Measurements from ENCODE around the gene ASAP2.

Gene ASAP2

DNA sequence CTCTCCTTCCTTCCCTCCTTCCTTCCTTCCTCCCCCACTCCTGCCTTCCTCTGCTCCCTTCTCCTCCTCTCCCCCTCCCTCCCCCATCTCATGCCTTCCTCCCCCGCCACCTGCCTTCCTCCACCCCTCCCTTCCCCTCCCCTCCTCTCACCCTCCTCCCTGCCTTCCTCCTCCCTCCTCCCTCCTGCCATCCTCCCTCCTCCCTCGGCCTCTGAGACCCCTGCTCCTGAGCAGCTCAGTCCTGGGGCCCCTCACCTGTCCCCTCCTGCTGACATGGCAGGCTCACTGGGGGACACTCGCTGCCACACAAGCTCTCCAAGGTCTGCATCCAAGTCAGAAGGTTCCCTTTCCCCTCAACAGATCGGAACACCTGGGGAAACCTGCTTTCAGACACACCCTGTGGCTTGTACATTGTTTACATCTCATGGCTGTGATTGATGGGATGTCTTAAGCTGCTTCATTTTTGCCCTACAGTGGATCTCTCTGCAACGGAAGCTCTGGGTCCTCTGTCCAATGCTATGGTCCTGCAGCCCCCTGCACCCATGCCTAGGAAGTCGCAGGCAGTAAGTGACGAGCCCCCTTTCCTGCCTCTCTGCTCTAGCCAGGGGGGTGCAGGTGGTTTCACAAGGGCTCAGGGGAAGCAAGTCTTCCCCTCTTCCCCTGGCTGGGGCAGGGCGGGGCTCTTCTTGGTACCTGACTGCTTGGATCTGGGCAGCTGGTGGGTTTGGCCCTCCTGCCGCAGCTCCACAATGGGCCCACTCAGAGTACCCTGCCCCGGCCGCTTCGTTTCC is 193.9 kb downstream of the ASAP2 start:
- Histone ChIP-seq H3K4me3 (ENCODE audit: low read depth, low read length) (no peak overlapping the region), H3K9me3 (ENCODE audit: severe bottlenecking) (no peaks in the 10 kb centered on the region), H3K27ac (no peak overlapping the region), H3K27me3 (ENCODE audit: insufficient read depth, low read depth, severe bottlenecking) (no peaks in the 10 kb centered on the region), H3K36me3 (peaks cover 26% of the 10 kb centered on the region)
- TF ChIP-seq CTCF (IDR thresholded peaks at IDR 0.05; ENCODE audit: low read depth, low read length) = no peak
- no peak for DNase-seq

GRCh38 chr2:9401059-9401547 is 194.5 kb downstream of the ASAP2 start:
- Histone ChIP-seq H3K27ac (no peak overlapping the region), H3K9me3 (ENCODE audit: severe bottlenecking) (no peaks in the 10 kb centered on the region), H3K27me3 (ENCODE audit: insufficient read depth, low read depth, severe bottlenecking) (no peaks in the 10 kb centered on the region), H3K36me3 (peaks cover 26% of the 10 kb centered on the region), H3K4me3 (ENCODE audit: low read depth, low read length) (no peak overlapping the region)
- DNase-seq = no peak
- TF ChIP-seq CTCF (IDR thresholded peaks at IDR 0.05; ENCODE audit: low read depth, low read length) = no peak

DNA sequence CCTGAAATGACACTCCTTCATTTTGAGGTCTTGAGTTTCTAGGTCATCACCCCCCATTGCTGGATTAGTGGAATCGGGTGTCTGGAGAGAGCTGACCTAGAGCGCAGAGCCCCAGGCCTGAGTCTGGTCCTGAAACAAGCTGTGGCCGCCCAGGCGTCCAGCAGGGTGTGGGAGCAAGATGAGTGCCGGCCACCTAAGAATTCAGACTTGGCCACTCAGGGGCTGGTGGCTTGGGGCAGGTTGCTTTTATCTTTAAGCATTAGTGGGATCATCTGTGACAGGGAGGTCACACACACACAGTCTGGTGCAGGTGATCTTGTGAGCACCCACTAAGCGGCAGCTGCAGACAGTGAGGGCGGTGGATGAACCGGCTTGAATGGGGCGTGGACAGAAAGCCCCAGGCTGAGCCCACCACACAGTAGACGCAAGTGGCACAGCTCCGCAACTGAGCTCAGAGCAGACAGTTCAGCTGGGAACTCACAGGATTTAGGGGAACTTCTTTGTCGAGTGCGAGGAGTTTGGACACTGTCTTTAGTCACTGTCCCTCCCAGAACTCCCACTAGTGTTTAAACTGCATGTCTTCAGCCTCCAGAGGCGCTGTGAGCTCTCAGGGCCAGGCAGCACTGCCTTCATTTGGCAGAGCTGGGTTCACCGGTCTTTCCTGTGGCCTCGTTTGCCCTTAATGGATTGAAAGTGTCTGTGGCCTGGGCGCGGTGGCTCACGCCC is 195.2 kb downstream of the ASAP2 start:
- DNase-seq = peak; percentile 84
- H3K27ac ChIP-seq = no peak overlapping the region
- TF ChIP-seq CTCF (IDR thresholded peaks at IDR 0.05; ENCODE audit: low read depth, low read length) = peak; percentile 89

GRCh38 chr2:9403924-9404323 is 197.3 kb downstream of the ASAP2 start:
- H3K27me3 ChIP-seq (ENCODE audit: insufficient read depth, low read depth, severe bottlenecking) = no peaks in the 10 kb centered on the region
- H3K36me3 ChIP-seq = peaks cover 25% of the 10 kb centered on the region
- no peak for DNase-seq
- H3K4me3 ChIP-seq (ENCODE audit: low read depth, low read length) = no peak overlapping the region
- TF ChIP-seq CTCF (IDR thresholded peaks at IDR 0.05; ENCODE audit: low read depth, low read length) = no peak
- H3K27ac ChIP-seq = no peak overlapping the region
- H3K9me3 ChIP-seq (ENCODE audit: severe bottlenecking) = no peaks in the 10 kb centered on the region

More for the DNA sequence above, 195.2 kb downstream of the ASAP2 start:
- Histone ChIP-seq H3K9me3 (ENCODE audit: severe bottlenecking) (no peaks in the 10 kb centered on the region), H3K36me3 (peaks cover 26% of the 10 kb centered on the region), H3K4me3 (ENCODE audit: low read depth, low read length) (no peak overlapping the region), H3K27me3 (ENCODE audit: insufficient read depth, low read depth, severe bottlenecking) (no peaks in the 10 kb centered on the region)

DNA sequence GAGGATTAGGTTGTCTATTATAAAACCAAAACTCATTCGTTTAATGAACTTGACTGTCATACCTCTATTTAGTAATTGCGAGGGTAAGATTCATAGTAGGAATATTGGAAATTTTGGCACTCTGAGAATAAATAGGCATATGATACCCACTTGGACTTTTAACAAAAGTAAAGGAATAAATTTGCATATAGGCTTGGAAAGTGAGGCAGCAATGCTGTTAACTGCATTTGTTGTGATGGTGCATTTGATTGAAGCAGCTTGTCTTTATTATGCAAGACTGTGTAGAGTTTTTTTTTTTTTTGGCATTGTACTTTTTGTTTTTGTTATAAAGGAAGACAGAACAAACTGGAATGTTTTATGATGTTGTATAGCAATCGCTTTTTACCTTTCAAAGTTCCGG is 197.8 kb downstream of the ASAP2 start:
- no peak for TF ChIP-seq CTCF (IDR thresholded peaks at IDR 0.05; ENCODE audit: low read depth, low read length)
- no peaks in the 10 kb centered on the region for H3K9me3 ChIP-seq (ENCODE audit: severe bottlenecking)
- H3K27me3 ChIP-seq (ENCODE audit: insufficient read depth, low read depth, severe bottlenecking) = no peaks in the 10 kb centered on the region
- no peak overlapping the region for H3K4me3 ChIP-seq (ENCODE audit: low read depth, low read length)
- peaks cover 28% of the 10 kb centered on the region for H3K36me3 ChIP-seq
- DNase-seq = no peak
- H3K27ac ChIP-seq = no peak overlapping the region
